ENCODE results near the gene ESR1.

DNA sequence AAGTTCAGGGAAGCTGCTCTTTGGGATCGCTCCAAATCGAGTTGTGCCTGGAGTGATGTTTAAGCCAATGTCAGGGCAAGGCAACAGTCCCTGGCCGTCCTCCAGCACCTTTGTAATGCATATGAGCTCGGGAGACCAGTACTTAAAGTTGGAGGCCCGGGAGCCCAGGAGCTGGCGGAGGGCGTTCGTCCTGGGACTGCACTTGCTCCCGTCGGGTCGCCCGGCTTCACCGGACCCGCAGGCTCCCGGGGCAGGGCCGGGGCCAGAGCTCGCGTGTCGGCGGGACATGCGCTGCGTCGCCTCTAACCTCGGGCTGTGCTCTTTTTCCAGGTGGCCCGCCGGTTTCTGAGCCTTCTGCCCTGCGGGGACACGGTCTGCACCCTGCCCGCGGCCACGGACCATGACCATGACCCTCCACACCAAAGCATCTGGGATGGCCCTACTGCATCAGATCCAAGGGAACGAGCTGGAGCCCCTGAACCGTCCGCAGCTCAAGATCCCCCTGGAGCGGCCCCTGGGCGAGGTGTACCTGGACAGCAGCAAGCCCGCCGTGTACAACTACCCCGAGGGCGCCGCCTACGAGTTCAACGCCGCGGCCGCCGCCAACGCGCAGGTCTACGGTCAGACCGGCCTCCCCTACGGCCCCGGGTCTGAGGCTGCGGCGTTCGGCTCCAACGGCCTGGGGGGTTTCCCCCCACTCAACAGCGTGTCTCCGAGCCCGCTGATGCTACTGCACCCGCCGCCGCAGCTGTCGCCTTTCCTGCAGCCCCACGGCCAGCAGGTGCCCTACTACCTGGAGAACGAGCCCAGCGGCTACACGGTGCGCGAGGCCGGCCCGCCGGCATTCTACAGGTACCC is at the start of gene ESR1:
- TF ChIP-seq CSDC2 (CRISPR knock-in tag; IDR thresholded peaks at IDR 0.05) (no peak), ZFP3 (CRISPR knock-in tag; IDR thresholded peaks at IDR 0.05) (no peak), GLIS3 (CRISPR knock-in tag; IDR thresholded peaks at IDR 0.05) (no peak), ESRRG (CRISPR knock-in tag; IDR thresholded peaks at IDR 0.05) (no peak), BACH2 (CRISPR knock-in tag; IDR thresholded peaks at IDR 0.05; ENCODE audit: borderline replicate concordance) (no peak), ZNF70 (CRISPR knock-in tag; IDR thresholded peaks at IDR 0.05) (no peak), ARNTL (CRISPR knock-in tag; IDR thresholded peaks at IDR 0.05; ENCODE audit: borderline replicate concordance, low read depth) (no peak), ZC3H10 (CRISPR knock-in tag; IDR thresholded peaks at IDR 0.05) (no peak), OSR1 (CRISPR knock-in tag; IDR thresholded peaks at IDR 0.05) (no peak), RARB (CRISPR knock-in tag; IDR thresholded peaks at IDR 0.05) (no peak)
- TF ChIP-seq, protein P1, sequence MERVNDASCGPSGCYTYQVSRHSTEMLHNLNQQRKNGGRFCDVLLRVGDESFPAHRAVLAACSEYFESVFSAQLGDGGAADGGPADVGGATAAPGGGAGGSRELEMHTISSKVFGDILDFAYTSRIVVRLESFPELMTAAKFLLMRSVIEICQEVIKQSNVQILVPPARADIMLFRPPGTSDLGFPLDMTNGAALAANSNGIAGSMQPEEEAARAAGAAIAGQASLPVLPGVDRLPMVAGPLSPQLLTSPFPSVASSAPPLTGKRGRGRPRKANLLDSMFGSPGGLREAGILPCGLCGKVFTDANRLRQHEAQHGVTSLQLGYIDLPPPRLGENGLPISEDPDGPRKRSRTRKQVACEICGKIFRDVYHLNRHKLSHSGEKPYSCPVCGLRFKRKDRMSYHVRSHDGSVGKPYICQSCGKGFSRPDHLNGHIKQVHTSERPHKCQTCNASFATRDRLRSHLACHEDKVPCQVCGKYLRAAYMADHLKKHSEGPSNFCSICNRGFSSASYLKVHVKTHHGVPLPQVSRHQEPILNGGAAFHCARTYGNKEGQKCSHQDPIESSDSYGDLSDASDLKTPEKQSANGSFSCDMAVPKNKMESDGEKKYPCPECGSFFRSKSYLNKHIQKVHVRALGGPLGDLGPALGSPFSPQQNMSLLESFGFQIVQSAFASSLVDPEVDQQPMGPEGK (CRISPR knock-in tag; IDR thresholded peaks at IDR 0.05; ENCODE audit: borderline replicate concordance) = no peak
- TF ChIP-seq, protein P2, sequence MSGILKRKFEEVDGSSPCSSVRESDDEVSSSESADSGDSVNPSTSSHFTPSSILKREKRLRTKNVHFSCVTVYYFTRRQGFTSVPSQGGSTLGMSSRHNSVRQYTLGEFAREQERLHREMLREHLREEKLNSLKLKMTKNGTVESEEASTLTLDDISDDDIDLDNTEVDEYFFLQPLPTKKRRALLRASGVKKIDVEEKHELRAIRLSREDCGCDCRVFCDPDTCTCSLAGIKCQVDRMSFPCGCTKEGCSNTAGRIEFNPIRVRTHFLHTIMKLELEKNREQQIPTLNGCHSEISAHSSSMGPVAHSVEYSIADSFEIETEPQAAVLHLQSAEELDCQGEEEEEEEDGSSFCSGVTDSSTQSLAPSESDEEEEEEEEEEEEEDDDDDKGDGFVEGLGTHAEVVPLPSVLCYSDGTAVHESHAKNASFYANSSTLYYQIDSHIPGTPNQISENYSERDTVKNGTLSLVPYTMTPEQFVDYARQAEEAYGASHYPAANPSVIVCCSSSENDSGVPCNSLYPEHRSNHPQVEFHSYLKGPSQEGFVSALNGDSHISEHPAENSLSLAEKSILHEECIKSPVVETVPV (CRISPR knock-in tag; IDR thresholded peaks at IDR 0.05) = no peak
